Upper lobe of left lung (tissue), 6 donors: ENCODE results near the gene NACC1. TPM values are rescaled to one million over a fixed set of nuclear protein-coding genes. Genes with fewer than 3 reads are reported as not detected.
A peak's percentile ranks its signal among the peaks of the same experiment; 100 is the strongest.

Experiments
- ATAC-seq, 2 donors: fragments of 200-7000 bp; cut with Tn5 transposase; one replicate each; pipeline ENCODE4 v1.9.1; 2022; ENCODE audit warnings: mild to moderate bottlenecking in 2 of 2, moderate library complexity in 2 of 2; ENCODE audit not compliant: low FRiP score in 2 of 2
- DNase-seq, 2 donors: peaks; one replicate each; pipeline ENCODE4 v3.0.0-alpha.2; 2019 to 2020
- H3K27ac ChIP-seq, 4 donors: fragments of 200-600 bp; sonication (generic); one replicate each; pipeline ENCODE4 v1.5.1; 2016 to 2019
- H3K27me3 ChIP-seq, 4 donors: fragments of 200-600 bp; sonication (generic); one replicate each; pipeline ENCODE4 v1.5.1; 2017 to 2019
- H3K36me3 ChIP-seq, 4 donors: fragments of 200-600 bp; sonication (generic); one replicate each; pipeline ENCODE4 v1.5.1; 2016 to 2019
- H3K4me1 ChIP-seq, 4 donors: fragments of 200-600 bp; sonication (generic); one replicate each; pipeline ENCODE4 v1.5.1; 2018 to 2019
- H3K4me3 ChIP-seq, 4 donors: fragments of 200-600 bp; sonication (generic); one replicate each; pipeline ENCODE4 v1.5.1; 2017 to 2019; ENCODE audit warnings: mild to moderate bottlenecking in 2 of 4, moderate library complexity in 1 of 4
- H3K9me3 ChIP-seq, 4 donors: fragments of 200-600 bp; sonication (generic); one replicate each; pipeline ENCODE4 v1.5.1; 2018 to 2019
- EP300 ChIP-seq, 4 donors: sonication (generic); formaldehyde crosslinking; IDR thresholded peaks; one replicate each; pipeline ENCODE4 v1.5.1; 2017; ENCODE audit warnings: antibody characterized with exemption in 4 of 4, control low read depth in 2 of 4
- POLR2A ChIP-seq, 4 donors: fragments of 450-650 bp; IDR thresholded peaks; one replicate each; pipeline ENCODE4 v1.5.1; 2016 to 2017; ENCODE audit warnings: antibody characterized with exemption in 4 of 4, mild to moderate bottlenecking in 2 of 4
- POLR2AphosphoS5 ChIP-seq, 2 donors: sonication (generic); formaldehyde crosslinking; IDR thresholded peaks; one replicate each; pipeline ENCODE4 v1.5.1; 2017; ENCODE audit warnings: antibody characterized with exemption in 2 of 2
- WGBS, 2 donors: methylation state at CpG; one replicate each; pipeline ENCODE4 v1.1.5; 2017 to 2018; 5-methylcytosine and 5-hydroxymethylcytosine counted together
- total RNA-seq, 6 donors: library from RNA; depleted of rRNA in 4 of 6; stranded (reverse); fragments of >200 nt in 4 of 6; gene quantifications; one replicate each; pipeline versions ENCODE4 v1.1.0 to v1.2.1, GENCODE V29; 2016 to 2021
- TF ChIP-seq, protein P1 (sequence below), 6 experiments: fragments of 450-650 bp in 4 of 6; fragments of 200-600 bp in 2 of 6; sonication (generic) in 2 of 6; IDR thresholded peaks; one replicate each; pipeline ENCODE4 v1.5.1; 2016 to 2019; ENCODE audit warnings: antibody characterized with exemption in 6 of 6
- donor health status: DM: no; HTN: no; CAD: no; lungs with moderate emphysema.
- donor health status: DM: no; HTN: yes; CAD: no; lungs with severe emphysema.

NACC1 gene
- 10 to 100 TPM; 22.0 to 96.1 (median 55.7) TPM for total RNA-seq

- TF ChIP-seq POLR2AphosphoS5 (IDR thresholded peaks at IDR 0.05) (peak; percentile 22 to 51), POLR2A (IDR thresholded peaks at IDR 0.05) (no peak), EP300 (IDR thresholded peaks at IDR 0.05) (no peak)
- TF ChIP-seq, protein P1, sequence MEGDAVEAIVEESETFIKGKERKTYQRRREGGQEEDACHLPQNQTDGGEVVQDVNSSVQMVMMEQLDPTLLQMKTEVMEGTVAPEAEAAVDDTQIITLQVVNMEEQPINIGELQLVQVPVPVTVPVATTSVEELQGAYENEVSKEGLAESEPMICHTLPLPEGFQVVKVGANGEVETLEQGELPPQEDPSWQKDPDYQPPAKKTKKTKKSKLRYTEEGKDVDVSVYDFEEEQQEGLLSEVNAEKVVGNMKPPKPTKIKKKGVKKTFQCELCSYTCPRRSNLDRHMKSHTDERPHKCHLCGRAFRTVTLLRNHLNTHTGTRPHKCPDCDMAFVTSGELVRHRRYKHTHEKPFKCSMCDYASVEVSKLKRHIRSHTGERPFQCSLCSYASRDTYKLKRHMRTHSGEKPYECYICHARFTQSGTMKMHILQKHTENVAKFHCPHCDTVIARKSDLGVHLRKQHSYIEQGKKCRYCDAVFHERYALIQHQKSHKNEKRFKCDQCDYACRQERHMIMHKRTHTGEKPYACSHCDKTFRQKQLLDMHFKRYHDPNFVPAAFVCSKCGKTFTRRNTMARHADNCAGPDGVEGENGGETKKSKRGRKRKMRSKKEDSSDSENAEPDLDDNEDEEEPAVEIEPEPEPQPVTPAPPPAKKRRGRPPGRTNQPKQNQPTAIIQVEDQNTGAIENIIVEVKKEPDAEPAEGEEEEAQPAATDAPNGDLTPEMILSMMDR (IDR thresholded peaks at IDR 0.05), result peak in 2 of 6 experiments; percentile 12 to 15
- DNase-seq (peak; percentile 92 to 98), ATAC-seq (peak; percentile 94 to 96)
- peak within 1 kb of the TSS; percentile 84 to 100 (median 98) for H3K4me3 ChIP-seq
- 7 to 13% methylated on average over 12 to 24 of the region's 65 CpGs for WGBS, 2 donors
- peaks cover 3 to 28% (median 6%) of the 10 kb centered on the region in 4 donors for H3K36me3 ChIP-seq
- H3K27ac ChIP-seq, result peak within 1 kb of the TSS; percentile 79 to 87 (median 82)
- H3K9me3 ChIP-seq, result no peaks in the 10 kb centered on the region
- no peaks in the 10 kb centered on the region for H3K27me3 ChIP-seq
- peaks cover 38 to 58% (median 40%) of the 10 kb centered on the region in 4 donors for H3K4me1 ChIP-seq
Measured at GRCh38 chr19:13117772-13118423, at the start of gene NACC1. NACC1 (plus strand) TSS chr19:13118264; CDS start chr19:13135208, 16,944 bp downstream.

DNA sequence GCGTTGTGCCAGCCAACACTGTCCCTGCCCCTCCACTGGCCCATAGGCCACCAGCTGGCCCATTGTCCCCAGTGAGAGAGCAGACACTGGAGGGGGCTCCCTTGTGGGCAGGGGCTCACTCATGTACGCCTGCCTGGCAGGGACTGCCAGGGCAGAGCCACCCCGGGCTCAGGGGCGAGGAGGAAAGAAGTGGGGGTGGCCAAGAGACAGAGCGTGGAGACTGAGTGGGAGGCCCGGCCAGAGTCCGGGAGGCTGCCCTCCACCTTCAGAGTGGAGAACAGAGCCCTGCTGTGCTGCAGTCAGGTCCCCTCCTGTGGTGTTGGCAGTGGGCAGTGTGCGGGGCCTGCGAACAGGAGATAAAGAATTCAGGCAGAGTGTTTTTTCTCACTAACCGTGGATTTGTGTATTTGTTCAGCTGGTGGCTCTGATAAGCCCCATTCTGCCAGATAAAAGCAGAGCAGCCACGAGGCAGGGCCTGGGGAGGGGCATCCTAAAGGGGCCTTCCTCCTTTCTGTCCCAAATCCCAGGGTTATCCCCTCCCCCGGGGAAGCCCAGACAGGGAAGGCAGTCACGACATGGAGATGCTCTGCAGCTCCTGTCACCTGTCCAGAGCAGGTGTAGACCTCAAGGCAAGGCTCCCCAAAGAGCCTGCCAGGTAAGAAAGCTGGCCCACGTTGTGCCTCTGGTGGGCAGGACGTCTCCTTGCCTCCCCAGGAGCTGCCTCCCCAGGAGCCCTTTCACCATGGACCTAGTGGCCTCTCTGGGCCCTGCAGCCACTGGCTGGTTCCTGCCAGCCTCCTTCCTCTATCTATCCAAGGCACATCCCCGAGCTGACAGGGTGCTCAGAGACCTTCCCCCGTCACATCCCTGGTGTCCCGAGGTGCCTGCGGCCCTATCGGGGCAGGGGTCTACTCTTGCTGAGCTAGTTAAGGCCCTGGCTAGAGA is 48.4 kb upstream of the NACC1 start:
- Histone ChIP-seq H3K27ac (peak overlapping the region in 3 of 4 donors; percentile 25 to 69 (median 56)), H3K4me3 (no peak overlapping the region), H3K9me3 (no peaks in the 10 kb centered on the region), H3K4me1 (peaks cover 18 to 49% (median 39%) of the 10 kb centered on the region in 4 donors), H3K36me3 (peaks cover 0 to 17% (median 8%) of the 10 kb centered on the region in 4 donors), H3K27me3 (no peaks in the 10 kb centered on the region)
- DNase-seq (no peak), ATAC-seq (no peak)
- no peak for TF ChIP-seq EP300 (IDR thresholded peaks at IDR 0.05)
- TF ChIP-seq, protein P1 (IDR thresholded peaks at IDR 0.05), result peak in 1 of 6 experiments; percentile 12
- 63 to 74% methylated on average over 10 to 20 of the region's 20 CpGs for WGBS, 2 donors

DNA sequence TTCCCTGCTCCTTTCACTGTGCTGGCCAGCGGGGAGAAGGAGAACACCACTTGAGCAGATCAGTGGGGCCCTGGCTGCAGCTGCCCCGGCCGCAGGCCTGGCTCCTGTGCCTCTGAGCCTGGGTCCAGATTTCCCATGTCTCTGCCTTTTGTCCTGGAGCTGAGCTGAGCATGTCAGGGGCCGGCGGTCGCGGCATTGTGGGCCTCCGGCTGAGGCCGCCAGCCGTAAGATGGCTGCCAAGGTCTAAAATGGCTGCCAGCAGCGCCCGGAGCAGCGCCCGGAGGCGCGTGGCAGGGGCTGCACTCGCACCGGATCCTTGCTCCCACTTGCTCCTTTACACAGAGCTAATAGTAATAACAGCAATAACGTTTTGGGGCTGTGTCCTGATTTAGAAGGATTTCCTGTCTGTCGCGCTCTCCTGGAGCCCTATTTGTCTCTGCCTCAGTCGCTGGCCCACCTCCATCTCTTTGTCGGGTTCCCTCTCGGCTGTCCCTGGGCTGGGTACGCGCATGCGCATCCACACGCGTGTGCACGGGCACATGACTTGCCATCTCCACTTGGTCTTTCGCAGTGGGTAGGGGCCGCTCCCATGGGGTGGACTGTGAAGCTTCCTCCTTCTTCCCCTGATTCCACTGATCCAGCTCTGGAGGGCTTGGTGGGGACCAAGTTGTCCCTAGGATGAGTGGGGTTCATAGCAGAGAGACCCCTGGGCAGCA is 47.5 kb upstream of the NACC1 start:
- Histone ChIP-seq H3K36me3 (peaks cover 0 to 22% (median 11%) of the 10 kb centered on the region in 4 donors), H3K27ac (peak overlapping the region in 3 of 4 donors; percentile 2 to 69 (median 56)), H3K27me3 (no peaks in the 10 kb centered on the region), H3K4me1 (peaks cover 18 to 42% (median 35%) of the 10 kb centered on the region in 4 donors), H3K4me3 (no peak overlapping the region), H3K9me3 (no peaks in the 10 kb centered on the region)
- DNase-seq (no peak), ATAC-seq (no peak)
- no peak for TF ChIP-seq POLR2AphosphoS5 (IDR thresholded peaks at IDR 0.05)
- TF ChIP-seq, protein P1 (IDR thresholded peaks at IDR 0.05), result peak in 1 of 6 experiments; percentile 4
- WGBS, 2 donors, result 86 to 93% methylated on average over 29 to 32 of the region's 32 CpGs

DNA sequence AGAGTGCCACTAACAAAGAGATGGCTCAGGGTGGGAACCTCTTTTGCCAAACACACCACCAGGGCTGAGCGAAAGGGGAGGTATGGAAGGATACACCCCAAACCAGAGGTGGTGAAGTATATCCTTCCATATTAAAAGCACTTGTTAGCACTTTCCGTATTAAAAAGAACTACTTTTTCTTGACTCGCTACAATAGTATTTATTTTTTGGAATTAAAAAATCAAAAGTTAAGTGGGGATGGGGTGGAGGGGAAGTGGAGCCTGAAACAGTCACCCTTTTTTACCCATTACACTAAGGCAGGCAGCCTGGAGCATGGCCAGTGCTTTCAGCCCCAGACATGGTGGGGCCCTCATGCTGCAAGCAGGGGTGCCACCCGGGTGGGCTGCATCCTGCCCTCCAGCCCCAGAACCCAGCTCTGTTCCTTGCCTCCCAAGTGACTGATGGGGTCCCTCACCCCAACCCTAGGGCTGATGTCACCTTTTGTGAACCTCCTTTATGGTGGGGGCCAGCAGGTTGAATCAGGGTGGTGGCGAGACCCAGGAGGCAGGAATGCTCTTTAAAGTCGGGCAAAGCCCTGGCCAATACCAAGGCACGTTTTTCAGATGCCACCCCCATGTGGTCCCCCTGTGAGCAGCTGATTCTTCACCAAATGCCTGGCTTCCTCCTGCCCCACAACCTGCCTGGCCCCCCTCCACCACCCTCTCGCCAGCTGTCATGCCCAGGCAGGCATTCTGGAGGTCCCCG is 46.4 kb upstream of the NACC1 start:
- DNase-seq (no peak), ATAC-seq (no peak)
- TF ChIP-seq POLR2AphosphoS5 (IDR thresholded peaks at IDR 0.05) (no peak), EP300 (IDR thresholded peaks at IDR 0.05) (no peak), POLR2A (IDR thresholded peaks at IDR 0.05) (no peak)
- TF ChIP-seq, protein P1 (IDR thresholded peaks at IDR 0.05), result no peak
- Histone ChIP-seq H3K4me1 (peaks cover 16 to 43% (median 31%) of the 10 kb centered on the region in 4 donors), H3K9me3 (no peaks in the 10 kb centered on the region), H3K36me3 (peaks cover 0 to 32% (median 20%) of the 10 kb centered on the region in 4 donors), H3K27me3 (no peaks in the 10 kb centered on the region), H3K4me3 (no peak overlapping the region), H3K27ac (peak overlapping the region in 2 of 4 donors; percentile 27 to 40)
- 65 to 69% methylated on average over 6 to 9 of the region's 9 CpGs for WGBS, 2 donors
